Measurements from ENCODE around the gene NKX6-2.

Gene NKX6-2

DNA sequence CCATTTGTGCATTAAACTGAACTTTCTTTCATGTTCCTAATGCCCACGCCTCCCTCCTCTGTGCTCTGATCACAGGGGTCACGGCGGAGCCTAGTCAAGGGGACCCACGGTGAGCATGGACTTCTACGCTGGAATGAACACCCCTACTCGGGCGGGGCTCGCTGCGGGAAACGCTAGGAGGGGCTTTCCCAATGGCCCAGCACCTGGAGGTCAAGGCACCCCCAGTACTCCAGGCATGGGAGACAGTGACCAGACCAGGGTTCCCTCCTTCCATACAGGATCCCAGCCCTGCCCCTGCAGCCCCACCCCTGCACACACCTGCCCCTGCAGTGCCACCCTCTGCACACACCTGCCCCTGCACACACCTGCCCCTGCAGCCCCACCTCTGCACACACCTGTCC lies 27.1 kb upstream of the NKX6-2 start:
- DNase-seq (ENCODE audit: low read depth): no peak

DNA sequence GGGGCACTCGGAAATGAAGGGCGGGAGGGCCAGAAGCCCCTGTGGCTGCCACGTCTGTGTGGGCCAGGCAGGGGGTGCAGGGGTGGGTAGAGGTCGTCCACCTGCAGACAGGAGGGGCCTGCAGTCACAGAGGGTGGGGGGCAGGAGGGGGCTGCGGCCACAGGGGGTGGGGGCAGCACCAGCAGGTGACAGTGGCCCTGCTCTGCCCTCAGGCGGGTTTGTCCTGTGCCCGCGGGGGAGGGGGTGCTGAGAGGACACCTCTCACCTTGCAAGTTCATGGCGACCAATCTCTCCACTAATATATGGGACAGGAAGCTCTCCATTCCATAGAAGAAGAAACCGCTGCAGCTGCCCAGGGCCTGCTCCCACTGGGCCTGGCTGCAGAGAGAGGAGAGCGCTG lies 26.6 kb upstream of the NKX6-2 start:
- DNase-seq (ENCODE audit: low read depth): no peak

- DNase-seq (ENCODE audit: low read depth): no peak
Measured at GRCh38 chr10:132811891-132812481, 26.0 kb upstream of the NKX6-2 start.

- DNase-seq (ENCODE audit: low read depth): no peak
Measured at GRCh38 chr10:132810807-132811700, 25.1 kb upstream of the NKX6-2 start.

GRCh38 chr10:132810141-132810806 lies 24.3 kb upstream of the NKX6-2 start:
- DNase-seq (ENCODE audit: low read depth): no peak

DNA sequence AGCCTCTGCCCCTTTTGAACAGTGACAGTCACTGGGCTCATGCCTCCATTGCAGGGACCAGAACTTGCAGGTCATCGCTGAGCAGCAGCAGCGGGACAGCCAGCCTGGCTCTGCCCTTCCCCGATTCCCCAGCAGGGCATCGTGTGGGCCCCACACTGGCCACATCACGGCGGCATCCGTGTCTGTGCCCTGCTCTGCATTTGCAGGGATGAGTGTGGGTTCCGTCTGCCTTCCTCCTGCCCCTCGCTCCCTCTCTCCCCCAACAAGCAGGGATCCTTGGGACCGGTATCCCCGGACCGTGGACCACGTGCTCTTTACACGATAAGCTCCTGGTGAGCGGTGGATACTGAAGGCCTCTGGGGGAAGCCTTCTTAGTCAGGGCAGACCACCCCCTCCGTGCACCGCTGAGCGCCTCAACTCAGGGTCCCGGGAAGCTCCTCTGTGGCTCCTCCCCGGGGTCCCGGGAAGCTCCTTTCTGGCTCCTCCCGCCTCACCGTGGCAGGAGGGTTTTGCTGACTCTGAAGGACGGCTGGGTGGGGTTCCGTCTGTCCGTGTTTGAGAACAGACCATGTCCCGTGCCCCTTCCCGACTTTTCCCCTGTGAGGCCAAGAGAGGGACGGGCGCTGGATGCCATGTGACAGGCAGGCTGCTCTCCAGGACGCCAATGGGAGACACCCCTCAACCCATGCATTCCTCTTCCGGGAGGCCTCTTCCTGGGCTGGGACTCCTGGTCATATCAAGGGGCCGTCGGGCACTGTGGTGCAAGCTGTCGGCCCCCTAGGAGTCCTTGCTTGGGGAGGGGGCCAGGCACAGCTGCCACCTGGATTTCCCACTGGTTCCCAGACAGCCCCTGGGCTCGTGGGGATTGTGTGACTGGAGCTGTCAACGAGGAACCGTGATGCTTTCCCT lies 23.5 kb upstream of the NKX6-2 start:
- DNase-seq (ENCODE audit: low read depth): no peak

DNA sequence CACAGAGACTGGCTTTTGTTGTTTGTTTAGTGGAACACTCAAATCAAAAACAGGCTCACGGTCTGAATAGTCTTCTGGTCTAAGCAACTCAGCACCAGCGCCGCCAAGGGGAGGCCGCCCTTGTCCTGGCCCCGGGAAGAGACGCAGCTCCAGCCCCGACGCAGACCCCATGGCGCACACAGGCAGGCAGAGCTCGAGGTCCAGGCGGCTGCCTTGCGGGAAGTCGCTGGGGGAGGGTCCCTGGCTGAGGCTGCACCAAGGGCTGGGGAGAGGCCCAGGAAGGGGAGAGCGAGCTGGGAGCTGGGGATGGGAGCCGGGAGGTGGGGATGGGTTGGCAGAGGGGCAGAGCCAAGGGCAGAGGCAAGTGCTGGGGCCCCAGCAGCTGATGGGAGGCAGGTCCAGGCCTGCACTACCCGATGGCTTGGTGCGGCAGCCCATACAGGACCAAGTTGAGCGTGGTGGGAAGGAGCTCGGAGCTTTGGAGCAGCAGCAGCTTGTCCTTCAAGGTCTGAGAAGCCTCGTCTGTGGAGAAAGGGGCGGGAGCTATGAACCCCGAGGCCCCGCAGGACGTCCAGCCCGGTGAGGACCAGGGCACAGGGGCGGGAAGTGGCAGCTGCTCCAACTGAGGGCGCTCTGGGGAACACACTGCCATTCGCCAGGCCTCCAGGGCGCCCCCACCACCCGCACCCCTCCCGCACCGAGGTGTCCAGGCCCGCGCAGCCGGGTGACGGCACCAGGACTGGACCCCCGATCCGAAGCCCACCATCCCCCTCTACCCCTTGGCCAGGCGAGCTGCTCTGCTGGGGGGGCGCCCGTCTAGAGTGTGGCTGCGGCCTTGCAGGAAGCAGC lies 22.7 kb upstream of the NKX6-2 start:
- DNase-seq (ENCODE audit: low read depth): no peak

GRCh38 chr10:132807621-132808049 lies 21.7 kb upstream of the NKX6-2 start:
- no peak for DNase-seq (ENCODE audit: low read depth)

DNA sequence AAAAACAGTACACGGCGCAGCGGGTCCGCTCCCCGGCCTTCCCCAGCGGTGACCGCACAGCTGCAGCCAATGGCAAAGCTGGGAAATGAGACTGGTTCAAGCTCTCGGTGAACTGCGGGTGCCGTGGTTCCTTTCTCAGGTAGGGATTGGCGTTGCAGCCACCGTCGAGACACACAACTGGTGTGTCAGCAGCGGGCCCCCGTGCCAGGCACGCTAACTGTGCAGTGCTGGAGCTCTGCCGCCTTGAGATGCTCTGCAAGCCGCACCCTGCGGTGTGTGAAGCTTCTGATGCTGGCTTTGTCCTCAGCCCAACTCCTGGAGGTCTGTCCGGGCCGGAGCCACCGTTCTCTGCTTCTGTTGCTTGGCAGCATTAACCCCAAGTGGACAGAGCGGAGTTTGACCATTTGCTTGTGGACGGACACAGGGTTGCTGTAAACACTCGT lies 20.6 kb upstream of the NKX6-2 start:
- DNase-seq (ENCODE audit: low read depth): no peak

- no peak for DNase-seq (ENCODE audit: low read depth)
Measured at GRCh38 chr10:132806110-132806509, 20.2 kb upstream of the NKX6-2 start.

DNA sequence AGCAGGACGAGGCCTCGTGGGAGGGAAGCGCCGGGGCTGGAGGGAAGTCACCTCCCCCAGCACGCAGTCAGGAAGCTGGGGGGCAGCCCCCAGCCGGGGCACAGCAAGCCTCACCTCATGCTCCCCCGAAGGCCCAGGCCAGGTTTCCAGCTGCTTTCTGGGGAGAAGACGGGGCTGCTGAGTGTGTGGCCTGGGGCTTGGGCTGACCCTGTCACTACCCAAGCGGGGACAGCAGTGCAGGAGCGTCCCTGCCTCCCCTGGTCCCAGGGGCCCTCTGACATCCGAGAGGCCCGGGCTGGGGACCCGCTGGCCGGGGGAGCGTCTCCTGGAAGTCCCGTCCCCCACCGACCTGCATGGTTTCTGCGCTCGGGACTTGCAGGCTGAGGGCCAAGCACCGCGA lies 19.7 kb upstream of the NKX6-2 start:
- no peak for DNase-seq (ENCODE audit: low read depth)

GRCh38 chr10:132804785-132805426 lies 19.0 kb upstream of the NKX6-2 start:
- no peak for DNase-seq (ENCODE audit: low read depth)

- DNase-seq (ENCODE audit: low read depth): no peak
Measured at GRCh38 chr10:132804287-132804686, 18.3 kb upstream of the NKX6-2 start.

DNA sequence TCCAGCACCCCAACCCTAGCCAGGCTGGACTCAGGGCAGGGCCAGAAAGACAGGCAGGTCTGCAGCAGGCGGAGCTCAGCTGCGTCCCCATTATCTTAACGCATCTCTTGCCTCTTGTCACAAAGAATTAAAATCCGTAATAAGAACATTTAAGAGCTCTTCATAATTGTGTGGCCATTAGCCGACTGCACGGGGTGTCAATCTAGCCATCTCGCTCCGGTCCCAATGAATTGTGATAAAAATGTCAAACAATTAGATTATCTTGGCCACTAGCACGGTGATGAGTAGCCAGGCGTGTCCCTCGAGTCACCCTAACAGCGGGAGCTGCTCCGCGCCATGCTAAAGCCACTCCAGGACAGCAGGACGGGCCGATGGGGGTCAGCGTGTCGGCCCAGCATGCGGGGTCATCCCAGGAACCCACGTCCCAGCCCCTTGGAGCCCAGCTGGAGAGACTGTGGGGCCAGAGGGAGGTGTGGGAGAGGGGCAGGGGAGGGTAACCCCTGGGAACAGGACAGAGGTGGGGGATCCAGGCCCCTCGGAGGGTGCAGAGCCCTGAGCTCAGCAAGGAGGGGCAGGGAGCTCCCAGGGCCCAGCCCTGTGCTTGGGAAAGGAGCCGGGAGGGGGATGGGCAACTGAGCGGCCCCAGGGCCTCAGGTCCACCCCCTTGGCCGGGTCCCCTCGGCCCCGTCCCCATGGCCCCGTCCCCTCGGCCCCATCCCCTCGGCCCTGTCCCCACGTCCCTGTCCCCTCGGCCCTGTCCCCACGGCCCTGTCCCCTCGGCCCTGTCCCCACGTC lies 17.7 kb upstream of the NKX6-2 start:
- no peak for DNase-seq (ENCODE audit: low read depth)

- no peak for DNase-seq (ENCODE audit: low read depth)
Measured at GRCh38 chr10:132802694-132803320, 16.9 kb upstream of the NKX6-2 start.

GRCh38 chr10:132802048-132802447 lies 16.1 kb upstream of the NKX6-2 start:
- no peak for DNase-seq (ENCODE audit: low read depth)

- DNase-seq (ENCODE audit: low read depth): no peak
Measured at GRCh38 chr10:132799865-132800264, 13.9 kb upstream of the NKX6-2 start.

GRCh38 chr10:132798876-132799275 lies 12.9 kb upstream of the NKX6-2 start:
- DNase-seq (ENCODE audit: low read depth): no peak

DNA sequence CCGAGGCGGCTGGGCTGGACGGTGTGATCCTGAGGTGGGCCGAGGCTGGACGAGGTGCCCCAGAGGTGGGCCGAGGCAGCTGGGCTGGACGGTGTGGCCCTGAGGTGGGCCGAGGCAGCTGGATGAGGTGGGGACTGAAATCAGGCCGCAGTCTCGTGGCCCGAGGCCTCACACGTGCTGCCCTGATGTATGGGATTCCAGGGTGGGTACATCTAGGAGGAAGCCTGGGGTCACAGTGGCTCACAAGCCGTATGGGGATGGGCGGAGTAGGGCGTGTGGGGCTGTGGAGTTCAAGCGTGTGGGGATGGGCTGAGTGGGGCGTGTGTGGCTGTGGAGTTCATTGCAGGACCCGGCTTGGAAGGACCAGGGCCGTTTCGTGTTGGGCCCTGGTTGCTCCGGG lies 12.5 kb upstream of the NKX6-2 start:
- no peak for DNase-seq (ENCODE audit: low read depth)
